ENCODE measurements around the gene ANKRD34A.

The ANKRD34A gene

DNA sequence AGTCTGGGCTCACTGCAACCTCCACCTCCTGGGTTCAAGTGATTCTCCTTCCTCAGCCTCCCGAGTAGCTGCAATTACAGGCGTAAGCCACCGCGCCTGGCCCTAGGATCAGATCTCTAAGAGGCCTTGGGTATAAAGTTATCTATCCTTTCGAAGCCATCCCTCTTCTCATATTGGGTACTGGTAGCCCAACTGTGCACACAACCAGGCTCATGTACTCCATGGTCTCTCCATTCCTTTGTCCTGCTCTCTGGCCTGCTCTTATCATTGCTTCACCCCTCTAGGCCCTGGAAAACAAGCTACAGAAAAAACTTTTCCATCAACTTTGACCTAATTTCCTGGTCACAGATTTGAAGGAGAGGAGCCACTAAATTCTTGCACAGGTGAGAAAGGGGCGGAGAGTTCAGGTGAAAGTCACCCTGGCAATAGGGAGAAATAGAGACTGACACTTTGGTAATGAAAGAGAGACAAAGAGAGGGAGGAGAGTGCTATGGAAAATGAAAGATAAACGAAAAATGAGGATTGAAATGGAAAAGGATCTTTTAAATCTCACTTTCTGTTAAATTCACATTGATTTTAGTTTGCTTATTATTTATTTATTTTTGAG, 26.0 kb upstream of the ANKRD34A start:
- peak; percentile 61 for DNase-seq

DNA sequence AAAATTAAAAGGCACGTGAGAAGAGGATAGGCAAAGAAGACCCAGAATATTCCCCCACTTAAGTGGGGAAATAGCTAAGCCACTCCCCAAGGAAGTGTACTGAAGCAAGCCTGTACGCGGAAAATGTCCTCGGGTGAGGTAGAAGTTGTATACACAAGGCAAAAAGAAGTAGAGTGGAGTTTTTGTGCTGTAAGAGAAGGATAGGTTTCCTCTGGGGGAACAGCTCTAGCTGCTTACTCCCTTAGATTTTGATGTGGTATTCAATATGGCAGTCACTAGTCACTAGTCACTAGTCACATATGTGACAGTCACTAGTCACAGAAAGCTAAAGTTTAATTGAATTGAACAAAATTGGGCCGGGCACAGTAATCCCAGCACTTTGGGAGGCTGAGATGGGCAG, 24.4 kb upstream of the ANKRD34A start:
- DNase-seq = no peak

DNA sequence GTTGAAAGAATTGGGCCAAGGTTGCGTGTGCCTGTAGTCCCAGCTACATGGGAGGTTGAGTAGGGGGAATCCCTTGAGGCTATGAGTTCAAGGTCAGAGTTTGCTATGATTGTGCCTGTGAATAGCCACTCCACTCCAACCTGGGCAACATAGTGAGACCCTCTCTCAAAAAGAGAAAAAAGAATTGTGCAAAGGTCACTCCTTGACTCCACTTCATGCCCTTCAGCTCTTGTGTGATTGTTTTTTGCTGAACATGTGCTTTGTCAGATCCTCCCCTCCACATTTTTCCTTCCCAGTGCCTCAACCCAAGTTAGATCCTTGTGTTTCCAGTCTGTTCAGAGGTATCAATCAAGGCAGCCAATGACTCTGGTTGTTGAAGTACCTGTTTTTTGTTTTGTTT, 23.6 kb upstream of the ANKRD34A start:
- DNase-seq = no peak

DNA sequence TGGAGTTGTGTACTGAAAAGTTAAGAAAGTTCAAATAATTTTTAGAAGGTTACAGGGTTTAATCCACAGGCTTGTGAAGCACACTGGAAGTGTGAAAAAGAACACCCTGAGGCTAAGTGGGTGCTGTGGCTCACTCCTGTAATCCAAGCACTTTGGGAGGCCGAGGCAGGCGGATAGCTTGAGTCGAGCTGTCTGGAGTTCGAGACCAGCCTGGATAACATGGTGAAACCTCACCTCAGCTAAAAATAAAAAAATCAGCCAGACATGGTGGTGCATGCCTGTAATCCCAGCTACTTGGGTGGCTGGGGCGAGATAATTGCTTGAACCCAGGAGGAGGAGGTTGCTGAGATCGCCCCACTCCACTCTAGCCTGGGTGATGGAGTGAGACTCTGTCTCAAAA, 22.2 kb upstream of the ANKRD34A start:
- DNase-seq = no peak

DNA sequence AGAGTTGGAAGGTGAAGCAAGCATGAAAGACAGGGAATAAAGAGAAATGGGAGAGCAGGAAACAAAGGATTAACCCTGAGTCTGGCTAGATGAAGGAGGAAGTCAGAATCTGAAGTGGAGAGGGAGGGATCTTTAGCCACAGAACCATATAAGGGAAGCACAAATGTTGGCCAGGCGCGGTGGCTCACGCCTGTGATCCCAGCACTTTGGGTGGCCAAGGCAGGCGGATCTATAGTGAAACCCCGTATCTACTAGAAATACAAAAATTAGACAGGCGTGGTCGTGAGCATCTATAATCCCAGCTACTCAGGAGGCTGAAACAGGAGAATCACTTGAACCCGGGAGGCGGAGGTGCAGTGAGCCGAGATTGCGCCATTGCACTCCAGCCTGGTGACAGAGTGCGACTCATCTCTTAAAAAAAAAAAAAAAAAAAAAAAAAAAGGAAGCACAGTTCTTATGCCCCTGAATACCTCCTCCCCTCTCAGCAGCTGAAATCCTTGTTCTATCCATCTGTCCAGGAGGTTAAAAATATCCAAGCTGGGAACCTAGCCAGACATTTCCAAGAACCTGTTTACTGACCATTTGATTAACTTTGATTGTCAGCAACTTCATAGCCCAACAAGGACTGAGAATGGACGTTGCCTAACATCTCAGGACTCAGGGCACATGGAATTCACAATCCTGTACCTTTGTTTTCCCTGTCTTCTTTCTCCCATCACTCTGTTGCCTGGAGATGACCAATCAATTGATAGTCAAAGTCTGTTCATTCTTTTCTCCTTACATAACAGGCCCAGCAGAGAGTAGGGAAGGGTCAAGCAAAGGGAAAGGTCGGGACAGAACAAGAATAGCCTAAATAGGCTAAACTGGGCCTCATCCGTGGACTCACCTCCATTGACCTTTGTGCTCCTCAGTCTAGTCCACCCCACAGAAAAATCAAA, 21.4 kb upstream of the ANKRD34A start:
- DNase-seq = peak; percentile 55

- no peak for DNase-seq
These were observed 20.7 kb upstream of the ANKRD34A start for GRCh38 chr1:145985129-145985501.

DNA sequence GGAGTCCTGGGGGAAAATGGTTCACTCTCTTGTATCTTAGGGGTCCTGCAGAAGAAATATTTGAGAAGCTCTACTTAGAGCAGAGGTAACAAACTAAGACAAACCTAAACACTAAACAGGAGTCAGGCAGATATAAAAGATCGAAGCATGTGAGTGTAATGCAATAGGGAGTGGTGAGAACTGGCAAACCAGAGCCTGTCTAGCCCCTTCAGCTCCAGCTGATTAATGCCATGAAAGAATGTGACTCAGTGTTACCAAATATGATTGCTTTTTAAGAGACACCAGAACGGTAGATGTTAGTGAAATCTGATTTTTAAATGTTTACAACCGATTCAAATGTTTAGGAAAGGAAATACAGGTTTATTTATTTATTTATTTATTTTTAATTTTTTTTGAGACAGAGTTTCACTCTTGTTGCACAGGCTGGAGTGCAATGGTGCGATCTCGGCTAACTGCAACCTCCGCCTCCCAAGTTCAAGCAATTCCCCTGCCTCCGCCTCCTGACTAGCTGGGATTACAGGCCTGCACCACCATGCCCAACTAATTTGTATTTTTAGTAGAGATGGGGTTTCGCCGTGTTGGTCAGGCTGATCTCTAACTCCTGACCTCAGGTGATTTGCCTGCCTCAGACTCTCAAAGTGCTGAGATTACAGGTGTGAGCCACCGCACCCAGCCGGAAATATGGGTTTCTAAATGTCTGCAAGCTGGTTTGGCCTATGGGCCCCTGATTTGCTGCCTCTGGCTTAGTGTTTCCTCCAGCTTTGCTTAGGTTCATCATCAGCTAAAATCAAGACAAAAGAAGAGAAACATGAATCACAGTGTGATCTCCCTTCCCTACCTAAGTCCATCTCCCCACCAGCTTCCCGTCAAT, 19.8 kb upstream of the ANKRD34A start:
- DNase-seq = no peak

DNA sequence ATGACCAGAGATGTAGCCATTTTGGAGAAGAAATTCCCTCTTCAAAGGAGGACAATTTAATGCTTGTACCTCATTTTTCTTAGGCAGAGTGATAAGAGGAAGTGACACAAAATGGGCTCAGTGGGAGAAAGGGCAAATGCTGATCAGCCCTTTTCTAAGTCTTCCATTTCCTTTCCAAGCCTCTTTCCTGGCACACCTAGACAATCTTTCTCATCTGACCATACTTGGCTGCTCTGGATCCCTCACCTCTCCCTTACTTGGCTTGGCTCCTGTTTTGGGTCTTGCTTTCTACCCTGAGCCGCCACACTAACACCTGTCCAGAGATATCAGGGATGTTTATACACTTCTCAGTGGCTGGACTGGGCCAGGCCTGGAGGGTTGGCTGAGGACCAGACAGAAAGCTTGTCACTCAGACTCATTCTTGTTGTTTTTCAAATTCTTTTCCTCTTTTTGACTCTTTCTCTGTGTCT, 18.9 kb upstream of the ANKRD34A start:
- DNase-seq = no peak

GRCh38 chr1:145982010-145982723, 17.8 kb upstream of the ANKRD34A start:
- no peak for DNase-seq

DNA sequence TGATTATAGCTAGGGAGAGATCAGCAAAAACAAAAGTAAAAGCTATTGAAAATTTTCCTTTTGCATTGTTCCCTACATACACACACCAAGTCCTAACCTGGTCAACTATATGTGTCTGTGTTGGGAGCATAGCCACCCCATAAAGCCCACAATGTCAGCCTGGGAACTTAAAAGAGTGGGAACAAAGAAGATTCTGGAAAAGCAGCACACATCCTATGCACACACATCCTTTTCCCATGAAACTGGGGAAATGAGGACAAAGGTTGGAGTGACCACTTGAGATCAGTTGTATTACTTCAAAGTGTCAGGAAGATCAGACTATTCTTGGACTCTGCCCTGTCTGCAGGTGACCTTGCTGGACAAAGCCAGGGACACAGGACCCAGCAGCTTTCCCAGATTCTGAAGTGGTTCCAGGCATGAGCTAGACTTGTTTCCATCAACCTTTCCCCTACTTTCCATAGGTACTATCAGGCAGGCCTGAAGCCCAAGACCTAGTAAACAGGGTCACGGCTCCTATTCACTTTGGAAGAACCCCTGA, 16.2 kb upstream of the ANKRD34A start:
- no peak for DNase-seq

GRCh38 chr1:145979746-145980456, 15.5 kb upstream of the ANKRD34A start:
- DNase-seq = no peak

DNA sequence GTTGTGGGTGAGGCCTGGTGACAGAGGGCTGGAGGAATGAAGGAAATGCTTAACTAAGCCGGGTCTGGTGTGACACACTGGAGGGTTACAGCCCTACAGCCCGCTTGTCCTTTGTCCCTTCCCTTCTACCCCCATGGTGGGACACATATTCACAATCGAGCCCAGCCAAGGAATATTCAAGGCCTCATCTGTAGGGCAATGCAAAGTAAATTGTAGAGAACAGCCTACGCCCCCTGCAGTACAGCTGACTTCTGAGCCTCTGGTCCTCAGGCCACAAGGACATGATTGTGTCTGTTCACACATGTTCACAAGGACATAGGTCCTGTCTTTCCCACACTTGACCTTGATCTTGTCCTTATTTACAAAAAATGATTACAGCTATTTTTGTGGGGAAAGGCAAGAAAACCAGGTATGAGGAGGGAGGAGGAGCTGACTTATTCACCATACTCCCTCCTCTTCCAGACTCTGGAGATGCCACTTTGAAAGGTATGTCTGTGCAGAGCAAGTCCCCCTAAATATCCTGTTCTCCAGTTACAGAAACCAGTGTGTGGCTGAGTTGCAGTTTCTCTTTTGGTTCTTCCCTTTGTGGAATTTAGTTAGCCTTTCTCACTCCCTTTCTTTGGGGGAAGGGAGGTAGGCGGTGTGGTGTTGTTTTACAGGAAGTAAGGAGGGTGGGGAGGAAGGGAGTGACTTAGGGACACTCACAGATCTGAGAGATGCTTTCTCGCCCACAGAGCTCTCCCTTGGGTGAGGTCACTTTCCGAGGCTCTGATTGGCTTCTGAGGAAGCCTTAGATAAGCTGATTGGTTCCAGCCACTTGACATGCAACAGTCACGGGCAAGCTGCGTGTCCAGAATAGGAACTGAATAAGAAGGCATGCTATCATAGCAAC, 14.7 kb upstream of the ANKRD34A start:
- peak; percentile 100 for DNase-seq

DNA sequence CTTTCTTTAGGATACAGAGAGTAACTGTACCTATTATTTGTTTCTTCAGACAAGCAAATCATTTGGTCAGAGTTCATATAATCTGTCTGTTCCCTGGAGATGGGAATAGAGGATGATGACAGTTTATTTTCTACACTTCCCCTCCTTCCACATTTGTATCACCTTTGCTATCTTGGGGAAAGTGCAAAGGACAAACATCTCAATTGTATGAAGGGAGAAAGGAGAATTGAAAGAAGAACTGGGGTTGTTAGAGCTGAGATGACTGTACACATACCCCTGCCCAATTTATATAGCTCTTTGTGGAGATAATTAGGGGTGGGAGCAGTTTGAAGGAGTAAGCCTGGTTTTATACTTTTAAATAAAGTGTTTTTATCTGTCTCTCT, 14.1 kb upstream of the ANKRD34A start:
- DNase-seq = no peak

DNA sequence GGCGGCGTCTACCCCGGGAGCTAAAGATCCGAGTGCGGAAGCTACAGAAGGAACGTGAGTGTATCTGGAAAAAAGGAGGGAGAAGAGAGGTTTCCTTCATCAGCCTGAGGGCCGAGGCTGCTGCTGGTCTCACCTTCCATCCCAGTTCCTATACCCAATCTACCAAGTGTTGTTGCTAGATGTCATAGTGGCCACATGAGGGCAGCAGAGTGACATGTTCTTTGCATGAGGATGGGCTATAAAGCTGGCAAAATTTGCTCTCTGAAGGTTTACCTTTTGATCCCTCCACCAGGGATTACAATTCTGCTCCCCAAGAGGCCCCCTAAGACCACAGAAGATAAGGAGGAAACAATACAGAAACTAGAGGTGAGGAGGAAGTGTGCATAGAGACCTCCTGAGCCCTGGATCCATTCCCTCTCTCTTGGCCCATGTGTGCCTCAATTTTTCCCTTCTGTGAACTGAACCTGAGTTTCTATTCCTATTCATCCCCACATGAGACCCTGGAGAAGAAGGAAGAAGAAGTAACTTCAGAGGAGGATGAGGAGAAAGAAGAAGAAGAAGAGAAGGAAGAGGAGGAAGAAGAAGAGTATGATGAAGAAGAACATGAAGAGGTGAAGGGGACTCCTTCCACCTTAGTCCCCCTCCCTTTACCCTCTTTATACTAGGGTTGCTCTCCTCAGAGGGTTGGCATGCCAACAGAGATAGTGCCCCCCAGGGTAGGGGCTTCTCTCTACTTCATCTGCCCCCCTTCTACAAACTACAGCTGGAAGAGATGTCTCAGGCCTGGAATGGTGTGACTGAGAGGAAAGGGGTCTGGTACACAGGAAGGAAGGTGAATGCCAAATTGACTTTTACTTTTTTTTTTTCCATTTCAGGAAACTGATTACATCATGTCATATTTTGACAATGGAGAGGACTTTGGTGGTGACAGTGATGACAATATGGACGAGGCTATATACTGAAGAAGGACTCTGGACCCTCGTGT, 13.4 kb upstream of the ANKRD34A start:
- peak; percentile 90 for DNase-seq

DNA sequence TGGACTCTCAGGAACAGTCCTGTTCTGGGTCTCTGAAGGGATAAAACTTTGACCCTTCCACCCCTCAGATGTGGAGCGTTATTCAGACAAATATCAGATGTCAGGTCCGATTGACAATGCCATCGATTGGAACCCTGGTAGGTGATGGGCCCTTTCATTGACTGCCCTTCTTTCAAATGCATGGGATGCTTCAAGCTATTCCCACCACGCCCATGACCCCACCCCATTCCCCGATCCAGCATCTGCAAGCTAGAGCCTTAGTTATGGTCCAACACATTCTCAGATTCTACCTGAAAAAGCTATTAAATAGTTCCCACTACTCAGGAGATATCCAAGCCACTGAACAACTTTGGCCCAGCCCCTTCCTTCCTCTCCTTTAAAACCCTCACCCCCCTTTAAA, 12.6 kb upstream of the ANKRD34A start:
- no peak for DNase-seq

DNA sequence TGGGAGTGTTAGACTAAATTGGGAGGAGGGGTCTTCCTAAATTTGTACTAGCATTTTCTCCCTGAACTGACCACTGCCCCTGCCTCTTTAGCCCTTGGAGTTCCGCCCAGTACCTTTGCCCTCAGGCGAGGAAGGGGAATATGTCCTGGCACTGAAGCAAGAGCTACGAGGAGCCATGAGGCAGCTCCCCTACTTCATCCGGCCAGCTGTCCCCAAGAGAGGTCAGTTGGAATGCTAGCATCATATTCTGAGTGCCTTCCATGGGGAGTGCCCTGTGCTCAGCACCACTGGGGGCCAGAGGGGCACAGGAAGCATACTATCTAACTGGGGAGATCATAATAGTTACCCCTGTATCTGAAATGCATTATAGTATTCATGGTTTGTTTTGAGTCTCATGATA, 10.8 kb upstream of the ANKRD34A start:
- no peak for DNase-seq

- no peak for DNase-seq
These were observed 10.3 kb upstream of the ANKRD34A start for GRCh38 chr1:145974721-145975120.

DNA sequence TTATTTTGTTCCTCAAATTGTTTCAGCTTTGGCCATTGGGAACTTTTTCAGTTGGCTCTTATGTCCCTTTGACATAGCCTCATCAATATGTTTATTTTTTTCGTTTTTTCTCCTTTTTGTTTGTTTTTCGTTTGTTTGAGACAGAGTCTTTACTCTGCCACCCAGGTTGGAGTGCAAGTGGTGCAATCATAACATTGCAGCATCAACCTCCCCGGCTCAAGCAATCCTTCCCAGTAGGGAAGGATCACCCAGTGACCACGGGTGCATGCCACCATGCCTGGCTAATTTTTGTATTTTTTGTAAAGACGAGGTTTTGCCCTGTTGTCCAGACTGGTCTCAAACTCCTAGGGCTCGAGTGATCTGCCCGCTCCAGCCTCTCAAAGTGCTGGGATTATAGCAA, 8.2 kb upstream of the ANKRD34A start:
- DNase-seq = no peak

- no peak for DNase-seq
These were observed 2.9 kb upstream of the ANKRD34A start for GRCh38 chr1:145967288-145967687.
